ENCODE data around the gene OR14A2.
"Not testable (repeated sequence)": the region's sequence is repeated elsewhere in the genome, so short reads cannot be mapped to it uniquely, and the experiment has no call there.

DNA sequence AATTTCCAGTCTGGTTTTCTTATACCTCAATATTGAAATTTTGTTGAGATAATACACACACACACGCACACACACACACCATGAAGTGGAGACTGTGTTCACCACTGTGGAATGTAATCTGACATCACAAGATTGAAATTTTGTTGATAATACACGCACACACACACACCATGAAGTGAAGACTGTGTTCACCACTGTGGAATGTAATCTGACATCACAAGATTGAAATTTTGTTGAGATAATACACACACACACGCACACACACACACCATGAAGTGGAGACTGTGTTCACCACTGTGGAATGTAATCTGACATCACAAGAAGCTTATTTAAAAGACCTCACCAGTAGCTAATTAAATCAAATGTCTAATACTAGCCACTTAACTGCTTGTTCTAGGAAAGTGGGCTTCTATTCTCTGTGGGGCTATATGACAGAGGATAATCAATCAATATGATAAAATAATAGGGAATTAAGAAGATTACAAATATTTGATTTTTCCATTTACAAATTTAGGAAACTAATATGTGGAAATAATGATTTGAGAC is 5.7 kb downstream of the OR14A2 start:
- TF ChIP-seq, protein P1, sequence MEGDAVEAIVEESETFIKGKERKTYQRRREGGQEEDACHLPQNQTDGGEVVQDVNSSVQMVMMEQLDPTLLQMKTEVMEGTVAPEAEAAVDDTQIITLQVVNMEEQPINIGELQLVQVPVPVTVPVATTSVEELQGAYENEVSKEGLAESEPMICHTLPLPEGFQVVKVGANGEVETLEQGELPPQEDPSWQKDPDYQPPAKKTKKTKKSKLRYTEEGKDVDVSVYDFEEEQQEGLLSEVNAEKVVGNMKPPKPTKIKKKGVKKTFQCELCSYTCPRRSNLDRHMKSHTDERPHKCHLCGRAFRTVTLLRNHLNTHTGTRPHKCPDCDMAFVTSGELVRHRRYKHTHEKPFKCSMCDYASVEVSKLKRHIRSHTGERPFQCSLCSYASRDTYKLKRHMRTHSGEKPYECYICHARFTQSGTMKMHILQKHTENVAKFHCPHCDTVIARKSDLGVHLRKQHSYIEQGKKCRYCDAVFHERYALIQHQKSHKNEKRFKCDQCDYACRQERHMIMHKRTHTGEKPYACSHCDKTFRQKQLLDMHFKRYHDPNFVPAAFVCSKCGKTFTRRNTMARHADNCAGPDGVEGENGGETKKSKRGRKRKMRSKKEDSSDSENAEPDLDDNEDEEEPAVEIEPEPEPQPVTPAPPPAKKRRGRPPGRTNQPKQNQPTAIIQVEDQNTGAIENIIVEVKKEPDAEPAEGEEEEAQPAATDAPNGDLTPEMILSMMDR (IDR thresholded peaks at IDR 0.05) = not testable (repeated sequence)
- not testable (repeated sequence) for TF ChIP-seq POLR2A (IDR thresholded peaks at IDR 0.05)

All from adrenal gland (tissue), 5 donors.